H9 (cell line): Measurements from ENCODE around the gene ITGB3. TPM values are rescaled to one million over a fixed set of nuclear protein-coding genes. Genes with fewer than 3 reads are reported as not detected.

Experiments used
- DNase-seq: peaks from one replicate; pipeline ENCODE4 v3.0.0-alpha.2; 2017
- H2AFZ ChIP-seq: one replicate; pipeline ENCODE4 v1.6.1; 2013; ENCODE audit warnings: mild to moderate bottlenecking, low read length, control low read depth, moderate library complexity
- H2AK5ac ChIP-seq: 2 replicates; pipeline ENCODE4 v1.6.1; 2013; ENCODE audit warnings: low read length, control low read depth, mixed read lengths; ENCODE audit not compliant: insufficient read length
- H2BK120ac ChIP-seq: one replicate; pipeline ENCODE4 v1.6.1; 2013; ENCODE audit warnings: low read depth, mild to moderate bottlenecking, low read length, control low read depth, inconsistent platforms; ENCODE audit not compliant: poor library complexity, severe bottlenecking
- H2BK12ac ChIP-seq: 2 replicates; pipeline ENCODE4 v1.6.1; 2013; ENCODE audit warnings: low read length, control low read depth, mixed read lengths, low read depth; ENCODE audit not compliant: insufficient read length
- H2BK15ac ChIP-seq: 2 replicates; pipeline ENCODE4 v1.6.1; 2013; ENCODE audit warnings: low read depth, low read length, control low read depth
- H2BK20ac ChIP-seq: one replicate; pipeline ENCODE4 v1.6.1; 2013; ENCODE audit warnings: low read depth, mild to moderate bottlenecking, low read length, control low read depth, inconsistent platforms; ENCODE audit not compliant: poor library complexity, severe bottlenecking
- H2BK5ac ChIP-seq: 2 replicates; pipeline ENCODE4 v1.6.1; 2013; ENCODE audit warnings: low read length, control low read depth, mixed read lengths; ENCODE audit not compliant: insufficient read length
- H3K14ac ChIP-seq: 2 replicates; pipeline ENCODE4 v1.6.1; 2013; ENCODE audit warnings: low read length, control low read depth; ENCODE audit not compliant: insufficient read depth
- H3K18ac ChIP-seq: 2 replicates; pipeline ENCODE4 v1.6.1; 2013; ENCODE audit warnings: low read depth, mild to moderate bottlenecking, mixed read lengths, low read length, control low read depth; ENCODE audit not compliant: insufficient read length
- H3K23ac ChIP-seq: 2 replicates; pipeline ENCODE4 v1.6.1; 2013; ENCODE audit warnings: low read length, control low read depth, mixed read lengths, low read depth; ENCODE audit not compliant: insufficient read length
- H3K23me2 ChIP-seq: 2 replicates; pipeline ENCODE4 v1.6.1; 2013; ENCODE audit warnings: low read depth, mild to moderate bottlenecking, mixed read lengths, low read length, control low read depth; ENCODE audit not compliant: insufficient read length, poor library complexity, severe bottlenecking
- H3K27ac ChIP-seq: 2 replicates; pipeline ENCODE4 v1.5.1; 2013; ENCODE audit warnings: low read length, control low read depth, mixed read lengths, low read depth; ENCODE audit not compliant: insufficient read length
- H3K27me3 ChIP-seq: 2 replicates; pipeline ENCODE4 v1.6.1; 2013; ENCODE audit warnings: low read length, control low read depth, inconsistent platforms; ENCODE audit not compliant: insufficient read depth
- H3K4ac ChIP-seq: 2 replicates; pipeline ENCODE4 v1.6.1; 2013; ENCODE audit warnings: low read depth, mild to moderate bottlenecking, control low read depth, inconsistent platforms, low read length, moderate library complexity
- H3K4me1 ChIP-seq: 2 replicates; pipeline ENCODE4 v1.6.1; 2013; ENCODE audit warnings: low read length, control low read depth, inconsistent platforms; ENCODE audit not compliant: insufficient read depth
- H3K4me2 ChIP-seq: 2 replicates; pipeline ENCODE4 v1.6.1; 2013; ENCODE audit warnings: low read length, control low read depth, mixed read lengths; ENCODE audit not compliant: insufficient read length, insufficient read depth
- H3K56ac ChIP-seq: 2 replicates; pipeline ENCODE4 v1.6.1; 2013; ENCODE audit warnings: low read depth, mild to moderate bottlenecking, mixed read lengths, low read length, control low read depth; ENCODE audit not compliant: insufficient read length
- H3K79me1 ChIP-seq: 2 replicates; pipeline ENCODE4 v1.6.1; 2013; ENCODE audit warnings: low read depth, mild to moderate bottlenecking, moderate library complexity, low read length, control low read depth, inconsistent platforms; ENCODE audit not compliant: insufficient read depth, poor library complexity, severe bottlenecking
- H3K79me2 ChIP-seq: 2 replicates; pipeline ENCODE4 v1.6.1; 2013; ENCODE audit warnings: low read length, control low read depth, inconsistent platforms; ENCODE audit not compliant: insufficient read depth
- H3K9ac ChIP-seq: 2 replicates; pipeline ENCODE4 v1.6.1; 2013; ENCODE audit warnings: low read length, control low read depth, mixed read lengths; ENCODE audit not compliant: insufficient read length; ENCODE audit errors: extremely low read depth
- H3K9me3 ChIP-seq: one replicate; pipeline ENCODE4 v1.6.1; 2013; ENCODE audit warnings: low read depth, low read length, inconsistent platforms; ENCODE audit not compliant: control insufficient read depth
- H3T11ph ChIP-seq: one replicate; pipeline ENCODE4 v1.6.1; 2013; ENCODE audit warnings: mild to moderate bottlenecking, low read length, control low read depth, inconsistent platforms
- H4K20me1 ChIP-seq: one replicate; pipeline ENCODE4 v1.6.1; 2013; ENCODE audit not compliant: control insufficient read depth, insufficient read length, insufficient read depth
- H4K5ac ChIP-seq: 2 replicates; pipeline ENCODE4 v1.6.1; 2013; ENCODE audit warnings: low read depth, mild to moderate bottlenecking, mixed read lengths, low read length, control low read depth; ENCODE audit not compliant: insufficient read length
- H4K8ac ChIP-seq: replicated peaks from 2 replicates; pipeline ENCODE4 v1.6.1; 2013; ENCODE audit warnings: low read length, control low read depth, mixed read lengths, low read depth; ENCODE audit not compliant: insufficient read length
- H4K91ac ChIP-seq: 2 replicates; pipeline ENCODE4 v1.6.1; 2013; ENCODE audit warnings: low read depth, mild to moderate bottlenecking, moderate library complexity, mixed read lengths, low read length, control low read depth; ENCODE audit not compliant: insufficient read length
- H3K27ac Mint-ChIP-seq, 3 experiments: 2 replicates in 2 of 3; 3 replicates in 1 of 3; pipeline ENCODE4 v1.8.0; 2020 to 2021; ENCODE audit warnings: mixed read lengths in 3 of 3, mild to moderate bottlenecking in 1 of 3, moderate library complexity in 1 of 3
- H3K27me3 Mint-ChIP-seq: 2 replicates; pipeline ENCODE4 v1.8.0; 2021; ENCODE audit warnings: low read depth, mild to moderate bottlenecking, moderate library complexity, mixed read lengths
- H3K36me3 Mint-ChIP-seq, 3 experiments: 2 replicates in 2 of 3; 3 replicates in 1 of 3; pipeline ENCODE4 v1.8.0; 2020 to 2021; ENCODE audit warnings: low read depth in 3 of 3, mixed read lengths in 3 of 3; ENCODE audit not compliant: insufficient read depth in 1 of 3
- H3K4me1 Mint-ChIP-seq, 2 experiments: 2 replicates each; pipeline ENCODE4 v1.8.0; 2020; ENCODE audit warnings: mixed read lengths in 2 of 2
- H3K4me3 Mint-ChIP-seq, 2 experiments: 2 replicates in 1 of 2; 3 replicates in 1 of 2; pipeline ENCODE4 v1.8.0; 2020 to 2021; ENCODE audit warnings: mild to moderate bottlenecking in 2 of 2, mixed read lengths in 2 of 2, moderate library complexity in 1 of 2
- H3K9me3 Mint-ChIP-seq, 2 experiments: 2 replicates in 1 of 2; 3 replicates in 1 of 2; pipeline ENCODE4 v1.8.0; 2020; ENCODE audit warnings: mild to moderate bottlenecking in 2 of 2, mixed read lengths in 2 of 2, moderate library complexity in 1 of 2
- WGBS: extraction: QIAGEN DNeasy Blood & Tissue Kit; methylation state at CpG from one replicate; pipeline ENCODE4 v1.1.7; 2013; ENCODE audit warnings: missing lambda C conversion rate, low lambda C conversion rate, mixed read lengths; ENCODE audit not compliant: insufficient read length; ENCODE audit errors: extremely low coverage; 5-methylcytosine and 5-hydroxymethylcytosine counted together
- total RNA-seq: library from RNA; stranded (reverse); gene quantifications from 2 replicates; pipeline ENCODE4 v1.2.1, GENCODE V29; 2021
- TF ChIP-seq, protein P1 (sequence below): fragments of 200-600 bp; sonication (generic); conservative IDR thresholded peaks from 3 replicates; pipeline ENCODE4 v1.8.0; 2021; ENCODE audit warnings: antibody characterized with exemption, mild to moderate bottlenecking

The ITGB3 gene
- total RNA-seq, 1 experiment from 2014 or later = not detected

DNA sequence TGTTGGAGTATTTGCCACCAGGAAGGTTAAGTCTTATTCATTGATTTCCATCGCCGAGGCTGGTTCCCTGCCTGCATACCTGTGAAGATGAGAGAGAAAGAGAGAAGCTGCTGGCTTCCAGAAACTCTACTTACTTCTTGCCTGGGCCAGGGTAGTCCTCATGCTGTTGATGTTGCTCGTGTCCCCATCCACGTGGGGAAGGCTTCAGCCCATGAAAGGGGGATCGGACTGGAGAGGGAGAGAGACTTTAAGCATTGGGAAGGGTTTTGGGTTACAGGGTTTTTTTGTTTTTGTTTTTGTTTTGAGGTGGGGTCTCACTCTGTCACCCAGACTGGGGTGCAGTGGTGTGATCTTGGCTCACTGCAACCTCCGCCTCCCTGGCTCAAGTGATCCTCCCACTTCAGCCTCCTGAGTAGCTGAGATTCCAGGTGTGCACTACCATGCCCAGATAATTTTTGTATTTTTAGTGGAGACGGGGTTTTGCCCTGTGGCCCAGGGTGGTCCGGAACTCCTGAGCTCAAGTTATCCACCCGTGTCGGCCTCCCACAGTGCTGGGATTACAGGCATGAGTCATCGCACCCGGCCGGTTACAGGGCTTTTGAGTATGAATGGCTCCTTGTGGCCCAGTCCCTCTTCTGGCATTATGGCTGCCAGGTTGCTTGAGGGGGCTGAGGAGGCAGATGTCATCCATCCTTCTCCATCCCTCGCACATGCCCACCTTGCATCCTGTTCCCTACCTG, 26.6 kb downstream of the ITGB3 start:
- no CpG with 5 or more reads among the region's 14 CpGs for WGBS
- no peak overlapping the region for H2BK120ac ChIP-seq
- H3K4ac ChIP-seq = no peak overlapping the region
- no peak overlapping the region for H3K27ac ChIP-seq
- no peak overlapping the region for H2BK12ac ChIP-seq
- DNase-seq = no peak
- H3K79me1 ChIP-seq = no peaks in the 10 kb centered on the region
- no peak overlapping the region for H2AK5ac ChIP-seq
- H3K23ac ChIP-seq = no peak overlapping the region
- no peaks in the 10 kb centered on the region for H3K27me3 ChIP-seq
- H4K5ac ChIP-seq = no peak overlapping the region
- H2BK15ac ChIP-seq = no peak overlapping the region
- no peak overlapping the region for H3K56ac ChIP-seq
- H4K20me1 ChIP-seq = no peaks in the 10 kb centered on the region
- H3K9me3 ChIP-seq = no peaks in the 10 kb centered on the region
- no peak overlapping the region for H4K8ac ChIP-seq
- no peak overlapping the region for H3K14ac ChIP-seq
- no peak overlapping the region for H2BK5ac ChIP-seq
- peaks cover 21% of the 10 kb centered on the region for H3K4me1 ChIP-seq
- no peaks in the 10 kb centered on the region for H3K36me3 Mint-ChIP-seq
- H3K18ac ChIP-seq = no peak overlapping the region
- peaks cover 5% of the 10 kb centered on the region for H3K27me3 Mint-ChIP-seq
- no peak overlapping the region for H3K4me2 ChIP-seq
- H3K23me2 ChIP-seq = no peaks in the 10 kb centered on the region
- H3K27ac Mint-ChIP-seq = no peak overlapping the region
- no peaks in the 10 kb centered on the region for H3K79me2 ChIP-seq
- no peak overlapping the region for H3T11ph ChIP-seq
- H2BK20ac ChIP-seq = no peak overlapping the region
- no peak overlapping the region for H3K4me3 Mint-ChIP-seq
- no peak overlapping the region for H2AFZ ChIP-seq
- H3K9me3 Mint-ChIP-seq = no peaks in the 10 kb centered on the region
- H4K91ac ChIP-seq = no peak overlapping the region
- H3K4me1 Mint-ChIP-seq = peaks cover 36 to 38% of the 10 kb centered on the region in 2 experiments
- no peak overlapping the region for H3K9ac ChIP-seq
- TF ChIP-seq, protein P1, sequence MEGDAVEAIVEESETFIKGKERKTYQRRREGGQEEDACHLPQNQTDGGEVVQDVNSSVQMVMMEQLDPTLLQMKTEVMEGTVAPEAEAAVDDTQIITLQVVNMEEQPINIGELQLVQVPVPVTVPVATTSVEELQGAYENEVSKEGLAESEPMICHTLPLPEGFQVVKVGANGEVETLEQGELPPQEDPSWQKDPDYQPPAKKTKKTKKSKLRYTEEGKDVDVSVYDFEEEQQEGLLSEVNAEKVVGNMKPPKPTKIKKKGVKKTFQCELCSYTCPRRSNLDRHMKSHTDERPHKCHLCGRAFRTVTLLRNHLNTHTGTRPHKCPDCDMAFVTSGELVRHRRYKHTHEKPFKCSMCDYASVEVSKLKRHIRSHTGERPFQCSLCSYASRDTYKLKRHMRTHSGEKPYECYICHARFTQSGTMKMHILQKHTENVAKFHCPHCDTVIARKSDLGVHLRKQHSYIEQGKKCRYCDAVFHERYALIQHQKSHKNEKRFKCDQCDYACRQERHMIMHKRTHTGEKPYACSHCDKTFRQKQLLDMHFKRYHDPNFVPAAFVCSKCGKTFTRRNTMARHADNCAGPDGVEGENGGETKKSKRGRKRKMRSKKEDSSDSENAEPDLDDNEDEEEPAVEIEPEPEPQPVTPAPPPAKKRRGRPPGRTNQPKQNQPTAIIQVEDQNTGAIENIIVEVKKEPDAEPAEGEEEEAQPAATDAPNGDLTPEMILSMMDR = no peak
